ENCODE data around the gene EIPR1. TPM values are rescaled to one million over a fixed set of nuclear protein-coding genes. Genes with fewer than 3 reads are reported as not detected.
"Not testable (repeated sequence)": the region's sequence is repeated elsewhere in the genome, so short reads cannot be mapped to it uniquely, and the experiment has no call there.

Gene EIPR1
- total RNA-seq, 2 donors from 2014 or later = 18.8 to 39.1 TPM

GRCh38 chr2:3289171-3289515 lies 88.5 kb downstream of the EIPR1 start:
- intact Hi-C loops (cut with DNase I) = no loop called here
- Histone ChIP-seq H3K27ac (no peak overlapping the region), H3K4me3 (no peak overlapping the region), H3K9me3 (no peaks in the 10 kb centered on the region), H3K4me1 (no peaks in the 10 kb centered on the region), H3K27me3 (no peaks in the 10 kb centered on the region), H3K9ac (ENCODE audit: low read depth in 2 of 2, low read length in 2 of 2) (no peak overlapping the region), H3K36me3 (no peaks in the 10 kb centered on the region)
- TF ChIP-seq CTCF (IDR thresholded peaks at IDR 0.05) = no peak
- DNase-seq = no peak

GRCh38 chr2:3288470-3289170 lies 89.0 kb downstream of the EIPR1 start:
- H3K9ac ChIP-seq (ENCODE audit: low read depth in 2 of 2, low read length in 2 of 2) = no peak overlapping the region
- no peaks in the 10 kb centered on the region for H3K36me3 ChIP-seq
- no peaks in the 10 kb centered on the region for H3K4me1 ChIP-seq
- DNase-seq = no peak
- TF ChIP-seq CTCF (IDR thresholded peaks at IDR 0.05) = no peak
- H3K27me3 ChIP-seq = no peaks in the 10 kb centered on the region
- H3K9me3 ChIP-seq = no peaks in the 10 kb centered on the region
- intact Hi-C loops (cut with DNase I) = no loop called here
- H3K27ac ChIP-seq = no peak overlapping the region
- H3K4me3 ChIP-seq = no peak overlapping the region

- no peaks in the 10 kb centered on the region for H3K4me1 ChIP-seq
- intact Hi-C loops (cut with DNase I) = no loop called here
- H3K27ac ChIP-seq = no peak overlapping the region
- no peak overlapping the region for H3K9ac ChIP-seq (ENCODE audit: low read depth in 2 of 2, low read length in 2 of 2)
- H3K9me3 ChIP-seq = no peaks in the 10 kb centered on the region
- H3K36me3 ChIP-seq = no peaks in the 10 kb centered on the region
- DNase-seq = no peak
- H3K27me3 ChIP-seq = no peaks in the 10 kb centered on the region
- TF ChIP-seq CTCF (IDR thresholded peaks at IDR 0.05) = no peak
- H3K4me3 ChIP-seq = no peak overlapping the region
Measured at GRCh38 chr2:3287896-3288295, 89.7 kb downstream of the EIPR1 start.

- DNase-seq; H3K9ac ChIP-seq (ENCODE audit: low read depth in 2 of 2, low read length in 2 of 2); H3K27me3 ChIP-seq; H3K27ac ChIP-seq; H3K9me3 ChIP-seq; H3K36me3 ChIP-seq; intact Hi-C loops (cut with DNase I); H3K4me3 ChIP-seq; H3K4me1 ChIP-seq: not testable (repeated sequence)
Measured at GRCh38 chr2:3286646-3287036, 91.0 kb downstream of the EIPR1 start.

GRCh38 chr2:3285901-3286645 lies 91.5 kb downstream of the EIPR1 start:
- intact Hi-C loops (cut with DNase I) = no loop called here
- DNase-seq = no peak
- Histone ChIP-seq H3K9me3 (no peaks in the 10 kb centered on the region), H3K27ac (no peak overlapping the region), H3K4me3 (no peak overlapping the region), H3K4me1 (no peaks in the 10 kb centered on the region), H3K9ac (ENCODE audit: low read depth in 2 of 2, low read length in 2 of 2) (no peak overlapping the region), H3K36me3 (no peaks in the 10 kb centered on the region), H3K27me3 (no peaks in the 10 kb centered on the region)
- TF ChIP-seq CTCF (IDR thresholded peaks at IDR 0.05) = no peak

All from colonic mucosa (tissue), 4 donors.